ENCODE measurements around the gene TSPYL4.

The TSPYL4 gene

GRCh38 chr6:116267836-116268588 is 14.1 kb upstream of the TSPYL4 start:
- Histone ChIP-seq H3K9me3 (no peaks in the 10 kb centered on the region), H3K4me1 (no peaks in the 10 kb centered on the region; the same call in none of the 2 replicates), H3K27me3 (no peaks in the 10 kb centered on the region), H3K36me3 (peaks cover under 1% of the 10 kb centered on the region; the same call in 1 of the 2 replicates), H3K4me3 (ENCODE audit: low read depth, low read length) (no peak overlapping the region)
- no peak for DNase-seq
- TF ChIP-seq CTCF (IDR thresholded peaks at IDR 0.05; ENCODE audit: low read depth, low read length): no peak

GRCh38 chr6:116266803-116267202 is 12.9 kb upstream of the TSPYL4 start:
- no peaks in the 10 kb centered on the region; the same call in none of the 2 replicates for H3K4me1 ChIP-seq
- no peaks in the 10 kb centered on the region for H3K9me3 ChIP-seq
- H3K27me3 ChIP-seq: no peaks in the 10 kb centered on the region
- DNase-seq: no peak
- H3K36me3 ChIP-seq: no peaks in the 10 kb centered on the region
- TF ChIP-seq CTCF (IDR thresholded peaks at IDR 0.05; ENCODE audit: low read depth, low read length): no peak
- H3K4me3 ChIP-seq (ENCODE audit: low read depth, low read length): no peak overlapping the region

- Histone ChIP-seq H3K9me3 (no peaks in the 10 kb centered on the region), H3K36me3 (no peaks in the 10 kb centered on the region), H3K27me3 (no peaks in the 10 kb centered on the region), H3K4me1 (no peaks in the 10 kb centered on the region; the same call in none of the 2 replicates), H3K4me3 (ENCODE audit: low read depth, low read length) (no peak overlapping the region)
- no peak for TF ChIP-seq CTCF (IDR thresholded peaks at IDR 0.05; ENCODE audit: low read depth, low read length)
- peak; percentile 41 for DNase-seq
Measured at GRCh38 chr6:116265041-116265829, 11.4 kb upstream of the TSPYL4 start.

GRCh38 chr6:116263353-116263752 is 9.5 kb upstream of the TSPYL4 start:
- H3K9me3 ChIP-seq: no peaks in the 10 kb centered on the region
- peaks cover 4% of the 10 kb centered on the region for H3K36me3 ChIP-seq
- H3K4me3 ChIP-seq (ENCODE audit: low read depth, low read length): no peak overlapping the region
- H3K27me3 ChIP-seq: no peaks in the 10 kb centered on the region
- TF ChIP-seq CTCF (IDR thresholded peaks at IDR 0.05; ENCODE audit: low read depth, low read length): no peak
- no peaks in the 10 kb centered on the region; the same call in none of the 2 replicates for H3K4me1 ChIP-seq
- no peak for DNase-seq

- H3K36me3 ChIP-seq: peaks cover 4% of the 10 kb centered on the region
- no peak for TF ChIP-seq CTCF (IDR thresholded peaks at IDR 0.05; ENCODE audit: low read depth, low read length)
- no peak overlapping the region for H3K4me3 ChIP-seq (ENCODE audit: low read depth, low read length)
- H3K27me3 ChIP-seq: no peaks in the 10 kb centered on the region
- H3K4me1 ChIP-seq: no peaks in the 10 kb centered on the region
- DNase-seq: no peak
- H3K9me3 ChIP-seq: no peaks in the 10 kb centered on the region
Measured at GRCh38 chr6:116258520-116258919, 4.6 kb upstream of the TSPYL4 start.

- peaks cover 7% of the 10 kb centered on the region; the same call in 1 of the 2 replicates for H3K4me1 ChIP-seq
- H3K4me3 ChIP-seq (ENCODE audit: low read depth, low read length): no peak overlapping the region
- no peaks in the 10 kb centered on the region for H3K9me3 ChIP-seq
- H3K27me3 ChIP-seq: no peaks in the 10 kb centered on the region
- no peak for TF ChIP-seq CTCF (IDR thresholded peaks at IDR 0.05; ENCODE audit: low read depth, low read length)
- DNase-seq: no peak
- peaks cover 11% of the 10 kb centered on the region for H3K36me3 ChIP-seq
Measured at GRCh38 chr6:116256694-116257093, 2.8 kb upstream of the TSPYL4 start.
